ENCODE measurements around the gene TTC13.
"Not testable (repeated sequence)": the region's sequence is repeated elsewhere in the genome, so short reads cannot be mapped to it uniquely, and the experiment has no call there.

Gene TTC13

GRCh38 chr1:231001892-231002291, 23.2 kb upstream of the TTC13 start:
- Histone ChIP-seq H3K9ac (ENCODE audit: insufficient read length) (no peak overlapping the region), H3K36me3 (ENCODE audit: insufficient read depth, low read length) (peaks cover 53% of the 10 kb centered on the region), H3K9me3 (ENCODE audit: low read depth, low read length) (peaks cover 3% of the 10 kb centered on the region; the same call in 1 of the 2 replicates), H3K27ac (no peak overlapping the region), H3K4me3 (no peak overlapping the region)
- TF ChIP-seq FOXP2 (optimal IDR thresholded peaks at IDR 0.05; ENCODE audit: control extremely low read depth, extremely low read length, insufficient read depth) (no peak), EZH2 (IDR thresholded peaks at IDR 0.05) (no peak), POLR2AphosphoS5 (IDR thresholded peaks at IDR 0.05; ENCODE audit: borderline replicate concordance, low read depth, low read length) (no peak)
- no peak for DNase-seq (ENCODE audit: low read depth, low spot score)

- H3K9ac ChIP-seq (ENCODE audit: insufficient read length), result no peak overlapping the region
- TF ChIP-seq FOXP2 (optimal IDR thresholded peaks at IDR 0.05; ENCODE audit: control extremely low read depth, extremely low read length, insufficient read depth), result no peak
- no peak for TF ChIP-seq EZH2 (IDR thresholded peaks at IDR 0.05)
- no peak for TF ChIP-seq POLR2AphosphoS5 (IDR thresholded peaks at IDR 0.05; ENCODE audit: borderline replicate concordance, low read depth, low read length)
- H3K4me3 ChIP-seq, result no peak overlapping the region
- peaks cover 3% of the 10 kb centered on the region; the same call in 1 of the 2 replicates for H3K9me3 ChIP-seq (ENCODE audit: low read depth, low read length)
- DNase-seq (ENCODE audit: low read depth, low spot score), result no peak
- H3K36me3 ChIP-seq (ENCODE audit: insufficient read depth, low read length), result peaks cover 56% of the 10 kb centered on the region
- no peak overlapping the region for H3K27ac ChIP-seq
Observed at GRCh38 chr1:231000639-231001038, 22.0 kb upstream of the TTC13 start.

DNA sequence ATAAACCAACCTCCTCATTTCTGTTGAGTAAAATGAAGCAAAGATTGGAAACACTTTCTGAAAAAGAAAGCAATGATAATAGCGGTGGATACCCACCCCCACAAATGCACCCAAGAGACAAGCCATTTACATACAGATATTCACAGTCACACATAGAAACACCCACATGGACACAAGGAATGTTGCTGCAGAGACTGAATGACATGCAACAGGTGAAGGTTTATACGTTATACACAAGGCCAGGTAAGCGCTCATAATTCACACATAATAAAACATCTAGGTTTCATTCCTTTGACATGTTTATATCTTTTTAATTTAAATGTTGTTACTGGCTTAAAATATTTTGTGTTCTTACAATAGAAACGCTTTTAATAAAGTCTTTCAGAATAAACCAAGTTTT, 21.5 kb upstream of the TTC13 start:
- H3K9ac ChIP-seq (ENCODE audit: insufficient read length), result no peak overlapping the region
- DNase-seq (ENCODE audit: low read depth, low spot score), result no peak
- no peak overlapping the region for H3K27ac ChIP-seq
- TF ChIP-seq EZH2 (IDR thresholded peaks at IDR 0.05) (no peak), FOXP2 (optimal IDR thresholded peaks at IDR 0.05; ENCODE audit: control extremely low read depth, extremely low read length, insufficient read depth) (no peak), POLR2AphosphoS5 (IDR thresholded peaks at IDR 0.05; ENCODE audit: borderline replicate concordance, low read depth, low read length) (no peak)
- peaks cover 61% of the 10 kb centered on the region for H3K36me3 ChIP-seq (ENCODE audit: insufficient read depth, low read length)
- peaks cover 3% of the 10 kb centered on the region; the same call in 1 of the 2 replicates for H3K9me3 ChIP-seq (ENCODE audit: low read depth, low read length)
- no peak overlapping the region for H3K4me3 ChIP-seq

GRCh38 chr1:230994860-230995259, 16.2 kb upstream of the TTC13 start:
- no peaks in the 10 kb centered on the region for H3K9me3 ChIP-seq (ENCODE audit: low read depth, low read length)
- no peak for TF ChIP-seq EZH2 (IDR thresholded peaks at IDR 0.05)
- no peak for TF ChIP-seq FOXP2 (optimal IDR thresholded peaks at IDR 0.05; ENCODE audit: control extremely low read depth, extremely low read length, insufficient read depth)
- TF ChIP-seq POLR2AphosphoS5 (IDR thresholded peaks at IDR 0.05; ENCODE audit: borderline replicate concordance, low read depth, low read length), result no peak
- H3K36me3 ChIP-seq (ENCODE audit: insufficient read depth, low read length), result peaks cover 55% of the 10 kb centered on the region
- no peak overlapping the region; the same call in 1 of the 2 replicates for H3K27ac ChIP-seq
- DNase-seq (ENCODE audit: low read depth, low spot score), result no peak
- no peak overlapping the region for H3K9ac ChIP-seq (ENCODE audit: insufficient read length)
- no peak overlapping the region for H3K4me3 ChIP-seq

DNA sequence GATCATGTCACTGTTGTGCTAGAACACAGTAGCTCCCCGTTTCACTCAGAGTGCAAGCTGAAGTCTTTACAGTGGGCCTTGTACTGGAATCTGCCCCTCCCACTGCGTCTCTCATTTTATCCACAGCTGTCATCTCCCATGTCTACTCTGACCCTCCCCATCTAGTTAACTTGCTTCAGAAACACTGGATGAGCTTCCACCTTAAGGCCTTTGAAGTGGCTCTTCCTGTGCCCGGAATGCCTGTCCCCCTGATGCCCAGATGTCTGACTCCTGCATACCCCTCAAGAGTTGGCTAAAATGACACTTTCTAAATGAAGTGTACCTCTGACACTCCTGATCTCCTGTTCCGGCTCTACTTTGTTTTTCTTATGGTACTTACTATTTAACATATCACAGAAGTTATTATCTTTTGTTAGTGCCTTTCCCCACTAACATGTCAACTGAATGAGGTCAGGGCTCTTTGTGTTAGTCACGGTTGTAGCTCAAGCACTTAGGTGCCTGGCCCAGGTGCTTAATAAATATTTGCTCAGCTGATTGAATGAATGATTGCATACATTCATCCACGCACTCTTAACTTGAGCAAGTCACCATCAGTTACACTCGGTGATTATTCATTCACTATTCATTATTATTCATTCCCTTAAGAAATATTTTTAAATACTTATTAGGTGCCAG, 13.6 kb upstream of the TTC13 start:
- Histone ChIP-seq H3K27ac (no peak overlapping the region), H3K9ac (ENCODE audit: insufficient read length) (no peak overlapping the region), H3K9me3 (ENCODE audit: low read depth, low read length) (no peaks in the 10 kb centered on the region), H3K4me3 (no peak overlapping the region), H3K36me3 (ENCODE audit: insufficient read depth, low read length) (peaks cover 38% of the 10 kb centered on the region)
- TF ChIP-seq POLR2AphosphoS5 (IDR thresholded peaks at IDR 0.05; ENCODE audit: borderline replicate concordance, low read depth, low read length) (no peak), FOXP2 (optimal IDR thresholded peaks at IDR 0.05; ENCODE audit: control extremely low read depth, extremely low read length, insufficient read depth) (no peak), EZH2 (IDR thresholded peaks at IDR 0.05) (no peak)
- no peak for DNase-seq (ENCODE audit: low read depth, low spot score)

DNA sequence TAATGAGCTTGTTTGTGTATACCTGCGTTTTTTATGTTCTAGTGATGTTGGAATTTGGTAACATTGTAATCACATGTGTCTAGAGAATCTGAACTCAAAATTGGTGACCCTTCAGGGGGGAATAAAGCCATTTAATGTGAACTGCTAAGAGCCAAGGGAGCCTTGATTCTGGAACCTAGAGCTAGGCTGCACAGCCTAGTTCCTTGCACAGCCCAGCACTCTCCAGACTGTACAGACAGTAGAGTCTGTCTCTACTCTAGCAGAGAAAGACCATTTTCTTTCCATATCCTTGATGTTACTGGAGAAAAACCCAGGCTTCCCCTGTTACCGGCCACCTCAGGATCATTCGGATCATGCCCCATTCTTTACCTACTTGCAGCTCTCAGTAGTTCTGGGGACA, 8.8 kb upstream of the TTC13 start:
- Histone ChIP-seq H3K4me3 (no peak overlapping the region), H3K9me3 (ENCODE audit: low read depth, low read length) (no peaks in the 10 kb centered on the region), H3K27ac (no peak overlapping the region), H3K36me3 (ENCODE audit: insufficient read depth, low read length) (peaks cover 23% of the 10 kb centered on the region), H3K9ac (ENCODE audit: insufficient read length) (no peak overlapping the region)
- TF ChIP-seq POLR2AphosphoS5 (IDR thresholded peaks at IDR 0.05; ENCODE audit: borderline replicate concordance, low read depth, low read length), result no peak
- TF ChIP-seq EZH2 (IDR thresholded peaks at IDR 0.05), result no peak
- no peak for TF ChIP-seq FOXP2 (optimal IDR thresholded peaks at IDR 0.05; ENCODE audit: control extremely low read depth, extremely low read length, insufficient read depth)
- DNase-seq (ENCODE audit: low read depth, low spot score), result no peak

GRCh38 chr1:230986976-230987375, 8.3 kb upstream of the TTC13 start:
- H3K9me3 ChIP-seq (ENCODE audit: low read depth, low read length), result no peaks in the 10 kb centered on the region
- H3K4me3 ChIP-seq, result no peak overlapping the region
- no peak for DNase-seq (ENCODE audit: low read depth, low spot score)
- peaks cover 23% of the 10 kb centered on the region for H3K36me3 ChIP-seq (ENCODE audit: insufficient read depth, low read length)
- no peak overlapping the region for H3K27ac ChIP-seq
- TF ChIP-seq EZH2 (IDR thresholded peaks at IDR 0.05) (no peak), POLR2AphosphoS5 (IDR thresholded peaks at IDR 0.05; ENCODE audit: borderline replicate concordance, low read depth, low read length) (no peak), FOXP2 (optimal IDR thresholded peaks at IDR 0.05; ENCODE audit: control extremely low read depth, extremely low read length, insufficient read depth) (no peak)
- H3K9ac ChIP-seq (ENCODE audit: insufficient read length), result no peak overlapping the region

GRCh38 chr1:230985711-230986110, 7.0 kb upstream of the TTC13 start:
- no peak overlapping the region for H3K27ac ChIP-seq
- TF ChIP-seq FOXP2 (optimal IDR thresholded peaks at IDR 0.05; ENCODE audit: control extremely low read depth, extremely low read length, insufficient read depth) (no peak), POLR2AphosphoS5 (IDR thresholded peaks at IDR 0.05; ENCODE audit: borderline replicate concordance, low read depth, low read length) (no peak), EZH2 (IDR thresholded peaks at IDR 0.05) (no peak)
- H3K4me3 ChIP-seq, result no peak overlapping the region
- DNase-seq (ENCODE audit: low read depth, low spot score), result no peak
- no peaks in the 10 kb centered on the region for H3K9me3 ChIP-seq (ENCODE audit: low read depth, low read length)
- H3K9ac ChIP-seq (ENCODE audit: insufficient read length), result no peak overlapping the region
- peaks cover 28% of the 10 kb centered on the region for H3K36me3 ChIP-seq (ENCODE audit: insufficient read depth, low read length)

GRCh38 chr1:230984622-230985515, 6.2 kb upstream of the TTC13 start:
- H3K9ac ChIP-seq (ENCODE audit: insufficient read length); H3K4me3 ChIP-seq; H3K9me3 ChIP-seq (ENCODE audit: low read depth, low read length); DNase-seq (ENCODE audit: low read depth, low spot score); H3K27ac ChIP-seq: not testable (repeated sequence)
- H3K36me3 ChIP-seq (ENCODE audit: insufficient read depth, low read length), result peaks cover 28% of the 10 kb centered on the region

Measured in SK-N-MC (cell line).